GM12878 (cell line): ENCODE results near the gene CACNA2D2. TPM values are rescaled to one million over a fixed set of nuclear protein-coding genes. Genes with fewer than 3 reads are reported as not detected.

ENCODE experiments used
- ATAC-seq: fragments of 200-7000 bp; cut with Tn5 transposase; 3 replicates; pipeline ENCODE4 v1.9.1; 2020; ENCODE audit warnings: mild to moderate bottlenecking, moderate library complexity
- BruUV-seq: library from RNA; stranded (reverse); fragments of 400-500 nt; replicated peaks from 2 replicates; lab custom pipeline; 2021; lab: Mats Ljungman, UMichigan
- CTCF ChIA-PET: fragments of 300-600 bp; sonication (Branson Sonifier 250); formaldehyde crosslinking; extraction: SDS; loops from one replicate; lab custom pipeline; 2021; ENCODE audit warnings: inconsistent platforms; lab: Yijun Ruan, JAX
- POLR2A ChIA-PET: fragments of 350-600 bp; formaldehyde crosslinking; extraction: SDS; loops from one replicate; lab custom pipeline; 2021; ENCODE audit warnings: inconsistent platforms; lab: Charles Lee
- RAD21 ChIA-PET: fragments of 300-600 bp; sonication (Branson Sonifier 250); formaldehyde crosslinking; loops from one replicate; lab custom pipeline; 2023; ENCODE audit warnings: antibody characterized with exemption; ENCODE audit not compliant: unreplicated experiment; lab: Charles Lee
- SMC1A ChIA-PET: fragments of 300-600 bp; sonication (Branson Sonifier 250); formaldehyde crosslinking; loops from one replicate; lab custom pipeline; 2023; ENCODE audit not compliant: unreplicated experiment, uncharacterized antibody; lab: Charles Lee
- DNase-seq: peaks from one replicate; pipeline ENCODE4 v3.0.0-alpha.2; 2011; ENCODE audit warnings: low read depth, low spot score
- FAIRE-seq: peaks from 3 replicates; lab custom pipeline; 2011; peaks lifted over from hg19 to GRCh38; lab: Jason Lieb, UNC
- H2AFZ ChIP-seq: 2 replicates; pipeline ENCODE4 v1.6.0; 2011; ENCODE audit warnings: low read depth, low read length, control low read depth; ENCODE audit not compliant: control insufficient read depth
- H3K27ac ChIP-seq: 2 replicates; pipeline ENCODE4 v1.5.1; 2011; ENCODE audit warnings: control low read depth; ENCODE audit not compliant: control insufficient read depth, insufficient read depth
- H3K27me3 ChIP-seq, 2 experiments: replicated peaks in 1 of 2; 2 replicates each; pipeline versions ENCODE4 v1.6.0 to v1.6.1; 2011; ENCODE audit warnings: low read length in 1 of 2; ENCODE audit not compliant: control insufficient read depth in 2 of 2, insufficient read depth in 2 of 2
- H3K36me3 ChIP-seq, 2 experiments: 2 replicates each; pipeline ENCODE4 v1.5.1; 2011; ENCODE audit warnings: low read length in 1 of 2; ENCODE audit not compliant: control insufficient read depth in 2 of 2, insufficient read depth in 2 of 2
- H3K4me1 ChIP-seq: 2 replicates; pipeline ENCODE4 v1.6.1; 2011; ENCODE audit warnings: mild to moderate bottlenecking, low read length, moderate library complexity, mixed read lengths; ENCODE audit not compliant: control insufficient read depth, insufficient read depth
- H3K4me2 ChIP-seq: 2 replicates; pipeline ENCODE4 v1.6.0; 2011; ENCODE audit warnings: control low read depth; ENCODE audit not compliant: control insufficient read depth, insufficient read depth
- H3K4me3 ChIP-seq: fragments of 200-600 bp; sonication (generic); 2 replicates; pipeline ENCODE4 v1.5.1; 2016
- H3K79me2 ChIP-seq: 2 replicates; pipeline ENCODE4 v1.6.0; 2011; ENCODE audit warnings: low read length; ENCODE audit not compliant: control insufficient read depth, insufficient read depth
- H3K9ac ChIP-seq: 2 replicates; pipeline ENCODE4 v1.8.0; 2011; ENCODE audit warnings: low read length, control low read depth, mixed read lengths; ENCODE audit not compliant: control insufficient read depth, insufficient read depth
- H3K9me3 ChIP-seq: replicated peaks from 3 replicates; pipeline ENCODE4 v1.5.1; 2011; ENCODE audit warnings: mild to moderate bottlenecking, low read length; ENCODE audit not compliant: control insufficient read depth, insufficient read depth
- H4K20me1 ChIP-seq: 2 replicates; pipeline ENCODE4 v1.6.0; 2011; ENCODE audit not compliant: control insufficient read depth, insufficient read depth
- BHLHE40 ChIP-seq, 2 experiments: fragments of 450-650 bp in 1 of 2; IDR thresholded peaks; 2 replicates each; pipeline ENCODE4 v1.6.1; 2011 to 2017; ENCODE audit warnings: low read depth in 2 of 2, borderline replicate concordance in 1 of 2, improper control_type of control experiment in 1 of 2, low read length in 1 of 2, mild to moderate bottlenecking in 1 of 2
- DPF2 ChIP-seq: fragments of 450-650 bp; IDR thresholded peaks from 2 replicates; pipeline ENCODE4 v1.6.1; 2017; ENCODE audit warnings: mild to moderate bottlenecking
- RFX5 ChIP-seq: IDR thresholded peaks from 2 replicates; pipeline ENCODE4 v1.6.1; 2011; ENCODE audit warnings: low read depth, low read length, improper control_type of control experiment
- SMAD5 ChIP-seq: IDR thresholded peaks from 2 replicates; pipeline ENCODE4 v1.6.1; 2016; ENCODE audit warnings: antibody characterized with exemption, low read depth
- STAT3 ChIP-seq: IDR thresholded peaks from 2 replicates; pipeline ENCODE4 v1.6.1; 2011; ENCODE audit warnings: low read depth, low read length, improper control_type of control experiment
- YBX1 ChIP-seq: fragments of 450-650 bp; IDR thresholded peaks from 2 replicates; pipeline ENCODE4 v1.6.1; 2016; ENCODE audit warnings: antibody characterized with exemption
- WGBS: methylation state at CpG from one replicate; pipeline ENCODE4 v1.1.6; 2016; ENCODE audit warnings: low lambda C conversion rate; ENCODE audit not compliant: insufficient replicate concordance, insufficient coverage; ENCODE audit errors: missing lambda C conversion rate; 5-methylcytosine and 5-hydroxymethylcytosine counted together
- in situ Hi-C: fragments of 300-500 bp; cut with MboI; formaldehyde crosslinking; loops from 9 replicates; pipeline ENCODE4 v1.14.3; 2018; ENCODE audit warnings: mixed read lengths
- intact Hi-C: fragments of 100-400 bp; cut with micrococcal nuclease; formaldehyde crosslinking; loops from one replicate; pipeline ENCODE4 v1.14.2; 2022; ENCODE audit not compliant: unreplicated experiment
- polyA plus RNA-seq, 11 experiments: library from polyadenylated mRNA; depleted of rRNA in 4 of 11; unstranded in 6 of 11; stranded (reverse) in 5 of 11; fragments of >200 nt; fragmentation: Nextera tagmentation in 4 of 11; fragmentation: Illumina TruSeq in 1 of 11; extraction: Ambion mirVana in 4 of 11; extraction: Trizol in 1 of 11; gene quantifications; 1 replicate in 1 of 11; 2 replicates in 10 of 11; pipeline versions ENCODE4 v1.2.1 to v1.2.3, GENCODE V29; 2011 to 2016; ENCODE audit warnings: inconsistent platforms in 2 of 11, missing spikeins in 2 of 11, low read depth in 1 of 11
- total RNA-seq, 4 experiments: library from RNA; depleted of rRNA in 3 of 4; stranded (reverse); fragments of >200 nt in 3 of 4; fragmentation: Illumina TruSeq in 1 of 4; extraction: Trizol in 1 of 4; gene quantifications; 2 replicates each; pipeline versions ENCODE4 v1.2.1 to v1.2.3, GENCODE V29; 2013 to 2021
- TF ChIP-seq, protein P1 (sequence below): fragments of 450-650 bp; formaldehyde crosslinking; IDR thresholded peaks from 2 replicates; pipeline ENCODE4 v1.4.0; 2020; ENCODE audit warnings: mild to moderate bottlenecking, moderate library complexity

CACNA2D2 gene
- total and polyA plus RNA-seq, 10 of the 15 experiments (the other 5 are each of a cell fraction or from before 2014, with no cell fraction given): 0.03 to 0.07 TPM; not detected in 8

DNA sequence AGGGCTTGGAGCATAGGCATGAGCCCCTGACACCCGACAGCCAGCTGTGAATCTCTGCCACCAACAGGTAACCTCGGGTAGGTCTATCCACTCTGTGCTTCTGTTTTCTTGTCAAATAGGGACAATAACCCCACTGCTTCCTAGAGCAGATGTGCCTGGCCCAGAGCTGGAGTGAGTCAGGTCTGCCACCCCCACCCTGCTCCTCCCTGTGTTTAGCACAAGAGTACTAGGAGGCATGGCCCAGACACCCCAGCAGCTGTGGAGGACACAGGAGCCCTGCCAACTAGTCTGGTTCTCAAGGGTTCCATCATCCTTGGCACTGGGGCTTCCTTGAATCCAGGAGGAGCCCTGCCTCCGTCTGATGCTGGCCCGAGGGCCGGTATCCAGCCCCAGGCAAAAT lies 110.4 kb downstream of the CACNA2D2 start:
- ATAC-seq: no peak
- Histone ChIP-seq H3K4me2 (no peak overlapping the region), H3K9ac (no peak overlapping the region), H4K20me1 (no peaks in the 10 kb centered on the region), H3K27me3 (no peaks in the 10 kb centered on the region; a peak in 3 of 4 replicates), H3K9me3 (no peaks in the 10 kb centered on the region), H3K4me1 (no peaks in the 10 kb centered on the region), H2AFZ (no peak overlapping the region), H3K27ac (no peak overlapping the region)
- no TSS peak for BruUV-seq
- no peak for FAIRE-seq
- SMC1A ChIA-PET: no interaction called here
- whole genome bisulfite sequencing: 0% methylated on average over 5 of the region's 5 CpGs
- intact Hi-C loops: no loop called here
- POLR2A ChIA-PET: no interaction called here
- in situ Hi-C loops: no loop called here
- no peak for TF ChIP-seq STAT3
- TF ChIP-seq, protein P1, sequence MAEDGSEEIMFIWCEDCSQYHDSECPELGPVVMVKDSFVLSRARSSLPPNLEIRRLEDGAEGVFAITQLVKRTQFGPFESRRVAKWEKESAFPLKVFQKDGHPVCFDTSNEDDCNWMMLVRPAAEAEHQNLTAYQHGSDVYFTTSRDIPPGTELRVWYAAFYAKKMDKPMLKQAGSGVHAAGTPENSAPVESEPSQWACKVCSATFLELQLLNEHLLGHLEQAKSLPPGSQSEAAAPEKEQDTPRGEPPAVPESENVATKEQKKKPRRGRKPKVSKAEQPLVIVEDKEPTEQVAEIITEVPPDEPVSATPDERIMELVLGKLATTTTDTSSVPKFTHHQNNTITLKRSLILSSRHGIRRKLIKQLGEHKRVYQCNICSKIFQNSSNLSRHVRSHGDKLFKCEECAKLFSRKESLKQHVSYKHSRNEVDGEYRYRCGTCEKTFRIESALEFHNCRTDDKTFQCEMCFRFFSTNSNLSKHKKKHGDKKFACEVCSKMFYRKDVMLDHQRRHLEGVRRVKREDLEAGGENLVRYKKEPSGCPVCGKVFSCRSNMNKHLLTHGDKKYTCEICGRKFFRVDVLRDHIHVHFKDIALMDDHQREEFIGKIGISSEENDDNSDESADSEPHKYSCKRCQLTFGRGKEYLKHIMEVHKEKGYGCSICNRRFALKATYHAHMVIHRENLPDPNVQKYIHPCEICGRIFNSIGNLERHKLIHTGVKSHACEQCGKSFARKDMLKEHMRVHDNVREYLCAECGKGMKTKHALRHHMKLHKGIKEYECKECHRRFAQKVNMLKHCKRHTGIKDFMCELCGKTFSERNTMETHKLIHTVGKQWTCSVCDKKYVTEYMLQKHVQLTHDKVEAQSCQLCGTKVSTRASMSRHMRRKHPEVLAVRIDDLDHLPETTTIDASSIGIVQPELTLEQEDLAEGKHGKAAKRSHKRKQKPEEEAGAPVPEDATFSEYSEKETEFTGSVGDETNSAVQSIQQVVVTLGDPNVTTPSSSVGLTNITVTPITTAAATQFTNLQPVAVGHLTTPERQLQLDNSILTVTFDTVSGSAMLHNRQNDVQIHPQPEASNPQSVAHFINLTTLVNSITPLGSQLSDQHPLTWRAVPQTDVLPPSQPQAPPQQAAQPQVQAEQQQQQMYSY (CRISPR knock-in tag): no peak
- TF ChIP-seq YBX1: no peak
- TF ChIP-seq DPF2: no peak
- no peak for TF ChIP-seq SMAD5
- no peak for TF ChIP-seq RFX5
- no peak for TF ChIP-seq BHLHE40 (IDR thresholded peaks at IDR 0.05; ENCODE audit: borderline replicate concordance in 1 of 2, low read depth in 2 of 2, low read length in 1 of 2)
- TF ChIP-seq, all 136 proteins: peak for 0
- ChIA-PET RAD21 (no interaction called here), CTCF (interaction anchor here (0.7 kb wide), 1 partner anchor 16 kb away, joined by 4 read pairs; no protein-coding TSS in a partner anchor)
- no peak for DNase-seq
- no peaks in the 10 kb centered on the region for H3K36me3 ChIP-seq
- H3K79me2 ChIP-seq: no peaks in the 10 kb centered on the region
- H3K4me3 ChIP-seq: no peak overlapping the region
